Tibial nerve (tissue), 4 donors: Measurements from ENCODE around the gene MYO9B. TPM values are rescaled to one million over a fixed set of nuclear protein-coding genes. Genes with fewer than 3 reads are reported as not detected.

ENCODE experiments used
- DNase-seq, 2 donors: peaks; one replicate each; pipeline ENCODE4 v3.0.0-alpha.2; 2019; ENCODE audit warnings: low spot score in 2 of 2
- H3K27ac ChIP-seq, 4 donors: fragments of 200-600 bp; sonication (generic) in 3 of 4; one replicate each; pipeline ENCODE4 v1.5.1; 2017 to 2019; ENCODE audit warnings: mild to moderate bottlenecking in 1 of 4
- H3K27me3 ChIP-seq, 2 donors: fragments of 200-600 bp; sonication (generic) in 1 of 2; one replicate each; pipeline versions ENCODE4 v1.5.1 to v1.6.0; 2017 to 2019
- H3K36me3 ChIP-seq, 3 donors: fragments of 200-600 bp; sonication (generic); one replicate each; pipeline ENCODE4 v1.5.1; 2018 to 2019
- H3K4me1 ChIP-seq, 4 donors: fragments of 200-600 bp; sonication (generic) in 3 of 4; one replicate each; pipeline ENCODE4 v1.5.1; 2017 to 2019
- H3K4me3 ChIP-seq, 4 donors: fragments of 200-600 bp; sonication (generic) in 3 of 4; one replicate each; pipeline ENCODE4 v1.5.1; 2017 to 2019; ENCODE audit warnings: mild to moderate bottlenecking in 1 of 4, moderate library complexity in 1 of 4
- H3K9me3 ChIP-seq, 4 donors: fragments of 200-600 bp; sonication (generic) in 3 of 4; one replicate each; pipeline ENCODE4 v1.5.1; 2017 to 2019
- CTCF ChIP-seq, 5 experiments: fragments of 200-600 bp in 3 of 5; fragments of 450-650 bp in 2 of 5; sonication (generic) in 3 of 5; IDR thresholded peaks; one replicate each; pipeline ENCODE4 v1.5.1; 2016 to 2019; ENCODE audit warnings: antibody characterized with exemption in 5 of 5, mild to moderate bottlenecking in 3 of 5, moderate library complexity in 2 of 5
- EP300 ChIP-seq, 2 donors: sonication (generic); formaldehyde crosslinking; IDR thresholded peaks; one replicate each; pipeline ENCODE4 v1.6.1; 2017; ENCODE audit warnings: antibody characterized with exemption in 2 of 2, mild to moderate bottlenecking in 1 of 2
- POLR2A ChIP-seq, 2 donors: fragments of 450-650 bp; IDR thresholded peaks; one replicate each; pipeline ENCODE4 v1.6.1; 2017; ENCODE audit warnings: antibody characterized with exemption in 2 of 2, mild to moderate bottlenecking in 2 of 2, moderate library complexity in 2 of 2
- WGBS, 2 donors: methylation state at CpG; one replicate each; pipeline ENCODE4 v1.1.5; 2018; 5-methylcytosine and 5-hydroxymethylcytosine counted together
- total RNA-seq, 4 donors: library from RNA; depleted of rRNA; stranded (reverse); fragments of >200 nt; gene quantifications; one replicate each; pipeline ENCODE4 v1.1.0, GENCODE V29; 2016

The MYO9B gene
- total RNA-seq, 4 donors from 2014 or later = 61.7 to 201 (median 115) TPM

GRCh38 chr19:17195106-17195505 is 119.5 kb downstream of the MYO9B start:
- peaks cover 0 to 100% (median 50%) of the 10 kb centered on the region in 3 donors for H3K36me3 ChIP-seq
- DNase-seq = no peak
- no peaks in the 10 kb centered on the region for H3K27me3 ChIP-seq
- WGBS, 2 donors = 94 to 96% methylated on average over 3 to 19 of the region's 23 CpGs
- no peak overlapping the region for H3K4me3 ChIP-seq
- H3K9me3 ChIP-seq = no peaks in the 10 kb centered on the region
- TF ChIP-seq CTCF (IDR thresholded peaks at IDR 0.05) (no peak), EP300 (IDR thresholded peaks at IDR 0.05) (no peak), POLR2A (IDR thresholded peaks at IDR 0.05) (no peak)
- H3K4me1 ChIP-seq = no peaks in the 10 kb centered on the region
- no peak overlapping the region for H3K27ac ChIP-seq

- H3K4me1 ChIP-seq = no peaks in the 10 kb centered on the region
- TF ChIP-seq POLR2A (IDR thresholded peaks at IDR 0.05) (no peak), CTCF (IDR thresholded peaks at IDR 0.05) (no peak), EP300 (IDR thresholded peaks at IDR 0.05) (no peak)
- 95% methylated on average over 7 of the region's 7 CpGs for WGBS, 2 donors
- peaks cover 0 to 100% (median 44%) of the 10 kb centered on the region in 3 donors for H3K36me3 ChIP-seq
- H3K27ac ChIP-seq = no peak overlapping the region
- no peak overlapping the region for H3K4me3 ChIP-seq
- DNase-seq = no peak
- H3K27me3 ChIP-seq = no peaks in the 10 kb centered on the region
- H3K9me3 ChIP-seq = no peaks in the 10 kb centered on the region
Measured at GRCh38 chr19:17196610-17197009, 121.0 kb downstream of the MYO9B start.

DNA sequence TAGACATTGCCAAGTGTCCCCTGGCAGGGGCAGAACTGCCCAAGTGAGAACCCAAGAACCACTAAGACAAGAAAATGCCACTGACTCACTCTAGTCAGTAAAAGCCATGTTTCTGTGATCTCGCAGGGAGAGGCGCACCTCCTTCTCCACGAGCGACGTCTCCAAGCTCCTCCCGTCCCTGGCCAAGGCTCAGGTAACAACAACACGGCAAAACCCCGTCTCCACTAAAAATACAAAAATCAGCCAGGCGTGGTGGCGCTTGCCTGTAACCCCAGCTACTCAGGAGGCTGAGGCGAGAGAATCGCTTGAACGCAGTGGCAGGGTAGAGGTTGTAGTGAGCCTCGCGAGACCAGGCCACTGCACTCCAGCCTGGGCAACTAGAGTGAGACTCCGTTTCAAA is 122.1 kb downstream of the MYO9B start:
- DNase-seq = no peak
- Histone ChIP-seq H3K27ac (no peak overlapping the region), H3K9me3 (no peaks in the 10 kb centered on the region), H3K36me3 (peaks cover 0 to 100% (median 37%) of the 10 kb centered on the region in 3 donors), H3K4me3 (no peak overlapping the region), H3K27me3 (no peaks in the 10 kb centered on the region), H3K4me1 (no peaks in the 10 kb centered on the region)
- TF ChIP-seq EP300 (IDR thresholded peaks at IDR 0.05) (no peak), CTCF (IDR thresholded peaks at IDR 0.05) (no peak), POLR2A (IDR thresholded peaks at IDR 0.05) (no peak)
- 94 to 95% methylated on average over 16 of the region's 16 CpGs for WGBS, 2 donors

- 79 to 88% methylated on average over 16 of the region's 16 CpGs for WGBS, 2 donors
Measured at GRCh38 chr19:17200408-17201079, 125.0 kb downstream of the MYO9B start.

More at GRCh38 chr19:17200408-17201079, 125.0 kb downstream of the MYO9B start:
- TF ChIP-seq POLR2A (IDR thresholded peaks at IDR 0.05) = no peak
- TF ChIP-seq CTCF (IDR thresholded peaks at IDR 0.05) = no peak
- TF ChIP-seq EP300 (IDR thresholded peaks at IDR 0.05) = no peak
- H3K27me3 ChIP-seq = no peaks in the 10 kb centered on the region
- no peak overlapping the region for H3K27ac ChIP-seq
- DNase-seq = no peak
- H3K4me1 ChIP-seq = no peaks in the 10 kb centered on the region
- no peaks in the 10 kb centered on the region for H3K9me3 ChIP-seq
- H3K36me3 ChIP-seq = peaks cover 0 to 100% (median 11%) of the 10 kb centered on the region in 3 donors
- H3K4me3 ChIP-seq = no peak overlapping the region
